Measurements from ENCODE around the gene POLN. TPM values are rescaled to one million over a fixed set of nuclear protein-coding genes. Genes with fewer than 3 reads are reported as not detected.
A peak's percentile ranks its signal among the peaks of the same experiment; 100 is the strongest.

POLN gene
- total RNA-seq, 1 experiment from 2014 or later = 0.85 TPM

DNA sequence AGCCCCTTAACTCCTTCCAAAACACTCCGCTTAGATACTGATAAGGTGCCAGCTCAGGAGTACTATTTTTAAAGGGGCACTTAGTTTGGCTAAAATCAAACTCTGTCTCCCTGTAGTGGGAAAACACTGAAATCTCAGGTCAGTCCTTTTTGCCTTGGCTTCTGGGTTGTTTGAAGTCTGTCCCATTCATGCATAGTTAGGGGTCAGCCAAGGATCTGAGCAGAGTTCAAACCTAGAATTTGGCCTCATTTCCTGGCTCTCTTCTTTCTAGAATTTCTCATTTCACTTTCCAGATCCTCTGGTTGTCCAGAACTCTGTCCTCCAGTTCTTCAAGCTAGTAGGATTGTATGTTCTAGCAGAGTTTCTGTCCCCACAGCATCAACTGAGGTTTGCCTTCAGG is 151.3 kb downstream of the POLN start:
- in situ Hi-C loops (cut with HindIII; ENCODE audit: low pct_unique_long_range_greater_than_20kb, low sequenced_read_pairs) = no loop called here

GRCh38 chr4:2089222-2089621 is 152.7 kb downstream of the POLN start:
- in situ Hi-C loops (cut with HindIII; ENCODE audit: low pct_unique_long_range_greater_than_20kb, low sequenced_read_pairs) = no loop called here
- no peak for DNase-seq (ENCODE audit: low read depth, low spot score)

More for the DNA sequence above, 151.3 kb downstream of the POLN start:
- DNase-seq (ENCODE audit: low read depth, low spot score) = no peak

DNA sequence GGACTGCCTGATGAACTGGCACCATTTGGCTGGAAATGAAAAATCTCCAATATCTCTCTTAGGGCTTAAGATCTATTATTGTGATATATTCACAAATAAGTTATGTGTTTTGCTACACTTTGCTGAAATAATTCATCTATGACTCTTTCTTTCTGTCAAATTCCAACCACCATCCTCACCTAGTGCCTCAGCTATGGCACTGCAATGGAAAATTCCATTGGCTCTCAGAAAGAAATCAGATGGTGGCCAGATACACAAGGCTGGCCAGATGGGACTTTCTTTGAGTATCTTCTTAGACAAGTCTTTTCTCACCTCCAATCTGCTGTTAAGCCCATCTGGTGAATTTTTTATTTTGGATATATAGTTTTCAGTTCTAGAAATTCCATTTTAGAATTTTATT is 154.8 kb downstream of the POLN start:
- in situ Hi-C loops (cut with HindIII; ENCODE audit: low pct_unique_long_range_greater_than_20kb, low sequenced_read_pairs) = no loop called here

GRCh38 chr4:2085496-2085901 is 156.4 kb downstream of the POLN start:
- no peak for DNase-seq (ENCODE audit: low read depth, low spot score)
- in situ Hi-C loops (cut with HindIII; ENCODE audit: low pct_unique_long_range_greater_than_20kb, low sequenced_read_pairs) = no loop called here

More for the DNA sequence above, 154.8 kb downstream of the POLN start:
- DNase-seq (ENCODE audit: low read depth, low spot score) = peak; percentile 12

GRCh38 chr4:2084316-2084715 is 157.6 kb downstream of the POLN start:
- in situ Hi-C loops (cut with HindIII; ENCODE audit: low pct_unique_long_range_greater_than_20kb, low sequenced_read_pairs) = no loop called here
- DNase-seq (ENCODE audit: low read depth, low spot score) = no peak

- in situ Hi-C loops (cut with HindIII; ENCODE audit: low pct_unique_long_range_greater_than_20kb, low sequenced_read_pairs) = no loop called here
- no peak for DNase-seq (ENCODE audit: low read depth, low spot score)
These were observed 158.1 kb downstream of the POLN start for GRCh38 chr4:2083826-2084160.

- DNase-seq (ENCODE audit: low read depth, low spot score) = no peak
- in situ Hi-C loops (cut with HindIII; ENCODE audit: low pct_unique_long_range_greater_than_20kb, low sequenced_read_pairs) = no loop called here
These were observed 158.7 kb downstream of the POLN start for GRCh38 chr4:2083116-2083825.

DNA sequence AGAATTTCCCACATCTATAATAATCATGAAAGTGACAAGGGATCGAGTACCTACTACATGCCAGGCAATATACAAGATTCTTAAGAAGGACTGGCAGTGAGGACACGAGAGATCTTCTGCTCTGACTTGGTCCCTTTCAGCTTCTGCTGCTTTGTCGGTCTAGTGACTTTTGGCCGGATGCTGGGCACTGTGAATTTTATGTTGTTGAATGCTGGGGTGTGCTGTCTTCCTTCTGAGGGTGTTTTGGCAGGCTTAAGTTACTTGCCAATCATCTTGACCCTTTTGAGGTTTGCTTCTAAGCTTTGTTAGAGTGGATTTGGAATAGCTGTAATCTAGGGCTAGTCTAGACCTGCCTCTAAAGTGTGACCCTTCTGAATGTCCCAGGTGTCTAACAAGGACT is 159.3 kb downstream of the POLN start:
- in situ Hi-C loops (cut with HindIII; ENCODE audit: low pct_unique_long_range_greater_than_20kb, low sequenced_read_pairs) = no loop called here

GRCh38 chr4:2082118-2082517 is 159.8 kb downstream of the POLN start:
- in situ Hi-C loops (cut with HindIII; ENCODE audit: low pct_unique_long_range_greater_than_20kb, low sequenced_read_pairs) = no loop called here
- no peak for DNase-seq (ENCODE audit: low read depth, low spot score)

More for the DNA sequence above, 159.3 kb downstream of the POLN start:
- no peak for DNase-seq (ENCODE audit: low read depth, low spot score)

DNA sequence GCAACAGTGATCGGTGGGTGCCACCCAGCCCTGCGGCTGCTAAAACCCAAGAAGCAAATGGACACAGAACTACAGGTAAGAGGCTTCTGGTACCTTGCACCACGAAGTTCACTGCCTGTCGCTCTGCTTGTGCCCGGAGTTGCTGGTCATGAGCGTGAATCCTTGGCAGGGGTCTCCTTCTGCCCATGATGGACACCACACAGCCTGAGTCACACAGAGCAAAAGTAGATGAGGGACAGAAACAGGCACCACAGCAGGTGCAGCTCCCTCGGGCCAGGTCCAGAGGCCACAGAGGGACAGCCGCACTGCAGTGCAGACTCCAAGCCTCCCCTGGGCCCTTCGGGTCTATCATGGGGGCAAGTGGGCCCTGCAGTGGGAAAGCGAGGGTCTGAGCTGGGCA is 160.4 kb downstream of the POLN start:
- in situ Hi-C loops (cut with HindIII; ENCODE audit: low pct_unique_long_range_greater_than_20kb, low sequenced_read_pairs) = no loop called here
- DNase-seq (ENCODE audit: low read depth, low spot score) = no peak

GRCh38 chr4:2080429-2081300 is 161.3 kb downstream of the POLN start:
- in situ Hi-C loops (cut with HindIII; ENCODE audit: low pct_unique_long_range_greater_than_20kb, low sequenced_read_pairs) = no loop called here
- no peak for DNase-seq (ENCODE audit: low read depth, low spot score)

- in situ Hi-C loops (cut with HindIII; ENCODE audit: low pct_unique_long_range_greater_than_20kb, low sequenced_read_pairs) = no loop called here
- no peak for DNase-seq (ENCODE audit: low read depth, low spot score)
These were observed 162.0 kb downstream of the POLN start for GRCh38 chr4:2079926-2080325.

- DNase-seq (ENCODE audit: low read depth, low spot score) = no peak
- in situ Hi-C loops (cut with HindIII; ENCODE audit: low pct_unique_long_range_greater_than_20kb, low sequenced_read_pairs) = no loop called here
These were observed 162.9 kb downstream of the POLN start for GRCh38 chr4:2079006-2079405.

DNA sequence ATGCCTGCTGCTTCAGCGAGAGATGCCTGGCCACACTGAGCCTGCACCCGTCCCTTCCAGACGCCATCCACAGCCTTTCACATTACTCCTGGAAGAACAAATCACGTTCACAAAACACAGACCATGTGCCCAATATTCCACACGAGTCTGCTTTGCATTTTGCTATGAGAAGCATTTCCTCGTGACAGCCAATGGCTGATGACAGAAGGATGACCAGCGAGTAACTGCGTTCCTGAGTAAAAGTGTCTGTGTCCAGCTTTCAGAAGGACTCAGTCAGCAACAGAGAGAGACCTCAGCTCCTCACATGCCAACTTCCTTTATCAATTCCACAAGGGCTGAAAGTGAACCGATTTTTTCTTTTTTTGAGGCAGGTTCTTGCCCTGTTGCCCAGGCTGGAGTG is 163.3 kb downstream of the POLN start:
- in situ Hi-C loops (cut with HindIII; ENCODE audit: low pct_unique_long_range_greater_than_20kb, low sequenced_read_pairs) = no loop called here
- no peak for DNase-seq (ENCODE audit: low read depth, low spot score)

DNA sequence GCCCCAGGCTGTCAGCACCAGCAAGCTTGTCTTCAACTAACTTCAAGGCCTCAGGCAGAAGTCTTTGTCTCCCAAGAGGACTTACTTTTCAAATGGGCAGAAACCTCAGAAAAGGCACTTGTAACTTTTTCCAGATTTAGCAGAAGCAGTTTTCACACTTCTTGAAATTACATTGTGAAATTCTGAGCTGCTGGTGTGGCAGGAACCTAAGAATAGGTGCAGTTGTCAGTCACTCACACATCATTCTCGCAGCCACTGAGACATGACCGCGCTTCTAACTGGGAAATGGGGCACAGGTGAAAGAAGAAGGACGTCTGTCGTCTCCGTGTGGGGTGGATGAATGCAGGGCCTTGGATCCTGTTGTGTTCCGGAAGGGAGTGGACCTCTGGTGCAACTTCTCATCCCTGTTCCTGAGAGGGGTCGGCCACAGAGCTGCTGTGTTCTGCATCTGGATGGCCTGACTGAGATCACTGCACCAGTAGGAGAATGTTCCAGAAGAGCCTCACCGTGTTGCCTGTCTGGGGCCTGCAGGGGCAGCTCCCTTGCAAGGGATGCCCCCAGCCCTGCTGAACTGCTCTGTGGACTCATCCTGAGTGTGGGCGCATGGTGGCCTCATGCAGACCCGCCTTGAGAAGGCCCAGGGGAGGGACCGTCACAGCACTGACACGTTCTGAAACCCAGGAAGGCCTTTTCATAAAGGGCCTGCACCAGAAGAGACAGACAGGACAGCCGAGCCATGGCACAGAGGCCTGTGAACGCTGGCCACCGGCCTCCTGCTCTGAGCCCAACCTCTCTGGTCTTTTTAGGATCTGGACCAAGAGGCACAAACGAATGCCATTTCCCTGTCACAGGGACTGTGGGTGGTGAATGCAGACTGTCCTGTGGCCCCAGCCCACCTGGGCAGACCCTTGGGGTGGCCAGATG is 164.1 kb downstream of the POLN start:
- in situ Hi-C loops (cut with HindIII; ENCODE audit: low pct_unique_long_range_greater_than_20kb, low sequenced_read_pairs) = no loop called here

GRCh38 chr4:2076908-2077536 is 164.9 kb downstream of the POLN start:
- peak; percentile 78 for DNase-seq (ENCODE audit: low read depth, low spot score)
- in situ Hi-C loops (cut with HindIII; ENCODE audit: low pct_unique_long_range_greater_than_20kb, low sequenced_read_pairs) = no loop called here

More for the DNA sequence above, 164.1 kb downstream of the POLN start:
- no peak for DNase-seq (ENCODE audit: low read depth, low spot score)

GRCh38 chr4:2075987-2076907 is 165.7 kb downstream of the POLN start:
- in situ Hi-C loops (cut with HindIII; ENCODE audit: low pct_unique_long_range_greater_than_20kb, low sequenced_read_pairs) = no loop called here

More at GRCh38 chr4:2075987-2076907, 165.7 kb downstream of the POLN start:
- no peak for DNase-seq (ENCODE audit: low read depth, low spot score)
